ENCODE measurements around the gene DUOX1. TPM values are rescaled to one million over a fixed set of nuclear protein-coding genes. Genes with fewer than 3 reads are reported as not detected.

Gene DUOX1
- polyA plus RNA-seq, 3 donors from 2014 or later, result 0.32 to 3.4 (median 0.43) TPM

GRCh38 chr15:45164914-45165313 lies 35.1 kb downstream of the DUOX1 start:
- H3K4me1 Mint-ChIP-seq, result peaks cover 24 to 28% of the 10 kb centered on the region in 2 donors
- DNase-seq, result no peak
- no peaks in the 10 kb centered on the region for H3K36me3 Mint-ChIP-seq
- H3K4me3 Mint-ChIP-seq, result peak overlapping the region in 4 of 5 donors; percentile 70 to 82 (median 78)
- H3K27ac Mint-ChIP-seq, result peak overlapping the region; percentile 54 to 87 (median 79)
- peaks cover 2 to 5% (median 4%) of the 10 kb centered on the region in 3 donors for H3K27me3 Mint-ChIP-seq (ENCODE audit: low read depth in 3 of 3)
- H3K9me3 Mint-ChIP-seq, result no peaks in the 10 kb centered on the region

GRCh38 chr15:45165536-45165935 lies 35.7 kb downstream of the DUOX1 start:
- peaks cover 20 to 28% of the 10 kb centered on the region in 2 donors for H3K4me1 Mint-ChIP-seq
- no peak for DNase-seq
- peak overlapping the region; percentile 67 to 87 (median 84) for H3K27ac Mint-ChIP-seq
- peaks cover 2 to 5% (median 4%) of the 10 kb centered on the region in 3 donors for H3K27me3 Mint-ChIP-seq (ENCODE audit: low read depth in 3 of 3)
- H3K4me3 Mint-ChIP-seq, result peak overlapping the region; percentile 70 to 82 (median 77)
- H3K9me3 Mint-ChIP-seq, result no peaks in the 10 kb centered on the region
- H3K36me3 Mint-ChIP-seq, result no peaks in the 10 kb centered on the region

- peaks cover 2 to 5% (median 4%) of the 10 kb centered on the region in 3 donors for H3K27me3 Mint-ChIP-seq (ENCODE audit: low read depth in 3 of 3)
Measured at GRCh38 chr15:45166834-45167630, 37.2 kb downstream of the DUOX1 start.

GRCh38 chr15:45167631-45168205 lies 37.9 kb downstream of the DUOX1 start:
- H3K4me1 Mint-ChIP-seq, result peaks cover 20 to 28% of the 10 kb centered on the region in 2 donors
- H3K4me3 Mint-ChIP-seq, result peak overlapping the region; percentile 60 to 84 (median 80)
- no peaks in the 10 kb centered on the region for H3K9me3 Mint-ChIP-seq
- H3K27ac Mint-ChIP-seq, result peak overlapping the region; percentile 37 to 87 (median 82)
- no peaks in the 10 kb centered on the region for H3K36me3 Mint-ChIP-seq
- DNase-seq, result no peak
- H3K27me3 Mint-ChIP-seq (ENCODE audit: low read depth in 3 of 3), result peaks cover 2 to 5% (median 4%) of the 10 kb centered on the region in 3 donors

More at GRCh38 chr15:45166834-45167630, 37.2 kb downstream of the DUOX1 start:
- Mint-ChIP-seq H3K36me3 (no peaks in the 10 kb centered on the region), H3K27ac (peak overlapping the region; percentile 37 to 87 (median 82)), H3K4me1 (peaks cover 20 to 28% of the 10 kb centered on the region in 2 donors), H3K4me3 (peak overlapping the region; percentile 60 to 84 (median 80)), H3K9me3 (no peaks in the 10 kb centered on the region)
- DNase-seq, result peak; percentile 79 to 82 (median 81)

GRCh38 chr15:45168286-45168685 lies 38.5 kb downstream of the DUOX1 start:
- peak overlapping the region in 5 of 6 donors; percentile 49 to 87 (median 81) for H3K27ac Mint-ChIP-seq
- H3K36me3 Mint-ChIP-seq, result no peaks in the 10 kb centered on the region
- H3K4me1 Mint-ChIP-seq, result peaks cover 19 to 28% of the 10 kb centered on the region in 2 donors
- H3K4me3 Mint-ChIP-seq, result peak overlapping the region in 2 of 5 donors; percentile 15 to 39
- H3K27me3 Mint-ChIP-seq (ENCODE audit: low read depth in 3 of 3), result peaks cover 2 to 4% (median 4%) of the 10 kb centered on the region in 3 donors
- DNase-seq, result no peak
- no peaks in the 10 kb centered on the region for H3K9me3 Mint-ChIP-seq

- Mint-ChIP-seq H3K4me3 (peak overlapping the region in 2 of 5 donors; percentile 15 to 21), H3K4me1 (peaks cover 19 to 28% of the 10 kb centered on the region in 2 donors), H3K36me3 (no peaks in the 10 kb centered on the region), H3K27ac (peak overlapping the region in 5 of 6 donors; percentile 5 to 69 (median 49)), H3K27me3 (ENCODE audit: low read depth in 3 of 3) (peaks cover 2 to 4% (median 4%) of the 10 kb centered on the region in 3 donors), H3K9me3 (no peaks in the 10 kb centered on the region)
- no peak for DNase-seq
Measured at GRCh38 chr15:45168751-45169551, 39.2 kb downstream of the DUOX1 start.

GRCh38 chr15:45169608-45170480 lies 40.0 kb downstream of the DUOX1 start:
- H3K9me3 Mint-ChIP-seq, result no peaks in the 10 kb centered on the region
- H3K4me1 Mint-ChIP-seq, result peaks cover 18 to 22% of the 10 kb centered on the region in 2 donors
- no peak for DNase-seq
- no peaks in the 10 kb centered on the region for H3K36me3 Mint-ChIP-seq
- H3K4me3 Mint-ChIP-seq, result no peak overlapping the region
- peak overlapping the region in 4 of 6 donors; percentile 43 to 49 (median 46) for H3K27ac Mint-ChIP-seq
- H3K27me3 Mint-ChIP-seq (ENCODE audit: low read depth in 3 of 3), result peaks cover 2 to 4% (median 4%) of the 10 kb centered on the region in 3 donors

- no peak overlapping the region for H3K4me3 Mint-ChIP-seq
- peaks cover 0 to 2% (median 2%) of the 10 kb centered on the region in 3 donors for H3K27me3 Mint-ChIP-seq (ENCODE audit: low read depth in 3 of 3)
- peaks cover 2 to 5% of the 10 kb centered on the region in 2 donors for H3K4me1 Mint-ChIP-seq
- no peaks in the 10 kb centered on the region for H3K9me3 Mint-ChIP-seq
- no peak overlapping the region for H3K27ac Mint-ChIP-seq
- DNase-seq, result no peak
- no peaks in the 10 kb centered on the region for H3K36me3 Mint-ChIP-seq
Measured at GRCh38 chr15:45171912-45172311, 42.1 kb downstream of the DUOX1 start.

GRCh38 chr15:45174069-45174468 lies 44.3 kb downstream of the DUOX1 start:
- Mint-ChIP-seq H3K36me3 (no peaks in the 10 kb centered on the region), H3K27me3 (ENCODE audit: low read depth in 3 of 3) (no peaks in the 10 kb centered on the region), H3K27ac (no peak overlapping the region), H3K4me1 (peaks cover 0 to under 1% of the 10 kb centered on the region in 2 donors), H3K9me3 (no peaks in the 10 kb centered on the region), H3K4me3 (no peak overlapping the region)
- no peak for DNase-seq

- Mint-ChIP-seq H3K4me1 (peaks cover 5 to 6% of the 10 kb centered on the region in 2 donors), H3K36me3 (no peaks in the 10 kb centered on the region), H3K9me3 (no peaks in the 10 kb centered on the region), H3K27me3 (ENCODE audit: low read depth in 3 of 3) (no peaks in the 10 kb centered on the region), H3K27ac (no peak overlapping the region), H3K4me3 (no peak overlapping the region)
- no peak for DNase-seq
Measured at GRCh38 chr15:45174577-45174976, 44.8 kb downstream of the DUOX1 start.

- Mint-ChIP-seq H3K27ac (peak overlapping the region in 3 of 6 donors; percentile 3 to 11 (median 5)), H3K4me3 (no peak overlapping the region), H3K36me3 (no peaks in the 10 kb centered on the region), H3K4me1 (peaks cover 29 to 31% of the 10 kb centered on the region in 2 donors), H3K9me3 (no peaks in the 10 kb centered on the region), H3K27me3 (ENCODE audit: low read depth in 3 of 3) (peaks cover 0 to 5% (median 2%) of the 10 kb centered on the region in 3 donors)
- no peak for DNase-seq
Measured at GRCh38 chr15:45177285-45177684, 47.5 kb downstream of the DUOX1 start.

- H3K27ac Mint-ChIP-seq, result peak overlapping the region; percentile 2 to 88 (median 66)
Measured at GRCh38 chr15:45179221-45179985, 49.6 kb downstream of the DUOX1 start.

More at GRCh38 chr15:45179221-45179985, 49.6 kb downstream of the DUOX1 start:
- H3K36me3 Mint-ChIP-seq, result no peaks in the 10 kb centered on the region
- H3K4me1 Mint-ChIP-seq, result peaks cover 29 to 31% of the 10 kb centered on the region in 2 donors
- peaks cover 2 to 7% (median 2%) of the 10 kb centered on the region in 3 donors for H3K27me3 Mint-ChIP-seq (ENCODE audit: low read depth in 3 of 3)
- H3K4me3 Mint-ChIP-seq, result peak overlapping the region in 4 of 5 donors; percentile 60 to 79 (median 76)
- H3K9me3 Mint-ChIP-seq, result no peaks in the 10 kb centered on the region
- DNase-seq, result peak in 1 of 3 donors; percentile 34

Measured in immature natural killer cell (primary cell).